GM10847 (cell line): ENCODE results near the gene QSOX2.

Source experiments
- POLR2A ChIP-seq: IDR thresholded peaks from 2 replicates; pipeline ENCODE4 v1.6.1; 2011; ENCODE audit not compliant: insufficient read length; ENCODE audit errors: extremely low read depth

Gene QSOX2

DNA sequence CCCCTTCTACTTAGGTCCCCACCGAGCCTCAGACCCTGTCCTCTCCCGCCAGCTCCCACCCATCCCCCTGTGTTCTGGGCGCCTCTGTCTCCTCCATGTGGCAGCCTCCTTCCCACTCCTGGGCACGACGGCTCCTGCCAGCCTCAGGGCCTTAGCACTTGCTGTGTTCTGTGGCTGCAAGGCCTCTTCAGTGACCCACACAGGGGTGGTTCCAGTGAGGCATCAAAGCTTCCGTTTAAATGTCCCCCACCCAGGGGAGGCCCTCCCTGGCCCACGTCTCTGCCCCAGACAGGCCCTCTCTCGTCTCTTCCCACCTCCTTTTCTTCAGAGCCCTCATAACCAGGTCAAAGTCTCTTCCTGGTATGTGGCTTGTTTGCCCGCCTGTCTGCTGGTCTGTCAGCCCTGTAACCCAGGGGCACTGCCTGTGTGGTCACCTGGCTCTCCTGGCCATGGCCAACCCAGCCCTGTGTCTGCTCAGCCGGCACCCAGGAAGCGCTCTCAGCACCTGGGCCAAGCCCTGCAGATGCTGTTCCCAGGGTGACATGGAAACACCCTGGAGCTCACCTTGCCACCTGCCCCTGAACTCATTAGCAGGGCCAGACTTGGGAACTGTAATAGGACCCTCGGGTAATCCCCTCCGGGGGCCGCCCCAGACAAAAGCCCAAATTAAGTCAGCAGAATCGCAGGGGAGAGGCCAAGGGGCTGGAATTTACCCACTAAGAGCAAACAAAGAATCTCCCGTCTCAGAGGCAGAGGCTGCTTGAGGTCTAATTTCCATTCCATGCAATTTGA is 74.4 kb downstream of the QSOX2 start:
- no peak for TF ChIP-seq POLR2A

DNA sequence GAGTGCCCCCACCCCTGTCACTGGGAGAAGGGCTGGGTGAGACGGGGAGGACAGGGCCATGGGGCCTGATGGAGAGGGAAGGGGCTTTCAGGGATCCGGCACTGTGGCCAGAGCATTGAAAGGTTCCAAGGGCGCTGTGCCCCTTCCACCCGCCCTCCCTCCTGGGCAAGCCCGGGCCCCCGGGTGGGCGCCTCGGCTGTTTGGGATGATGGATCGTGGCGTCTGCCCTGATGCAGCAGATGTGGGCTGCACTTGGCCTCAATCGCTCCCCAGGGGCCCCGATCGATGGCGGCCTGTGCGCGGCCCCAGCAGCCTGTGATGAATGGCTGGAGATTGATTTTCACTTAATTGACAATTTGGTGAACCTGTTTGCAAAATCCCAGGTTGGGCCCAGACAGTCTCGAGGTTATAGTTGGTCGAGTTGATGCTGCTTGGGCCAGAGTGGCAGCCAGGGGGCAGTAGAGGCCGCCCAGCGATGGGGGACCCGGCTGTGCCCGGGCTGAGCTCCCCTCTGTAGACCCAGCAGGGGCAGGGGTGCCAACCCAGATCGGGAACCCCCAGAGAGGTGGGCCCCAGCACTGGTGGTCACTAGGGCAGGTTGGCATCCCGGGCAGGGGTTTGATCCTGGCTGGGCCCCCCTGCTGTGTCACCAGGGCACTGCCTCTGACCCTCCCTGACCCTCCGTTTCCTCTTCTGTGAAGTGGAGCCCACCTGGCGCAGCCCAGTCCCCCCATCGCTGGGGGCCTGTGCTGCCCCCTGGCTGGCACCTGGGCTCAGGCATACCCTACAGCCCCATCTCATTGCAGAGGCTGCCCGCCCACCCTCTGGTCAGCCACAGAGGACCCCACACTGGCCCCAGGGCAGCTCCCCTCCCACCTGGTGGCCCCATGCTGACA is 75.4 kb downstream of the QSOX2 start:
- TF ChIP-seq POLR2A, result no peak

DNA sequence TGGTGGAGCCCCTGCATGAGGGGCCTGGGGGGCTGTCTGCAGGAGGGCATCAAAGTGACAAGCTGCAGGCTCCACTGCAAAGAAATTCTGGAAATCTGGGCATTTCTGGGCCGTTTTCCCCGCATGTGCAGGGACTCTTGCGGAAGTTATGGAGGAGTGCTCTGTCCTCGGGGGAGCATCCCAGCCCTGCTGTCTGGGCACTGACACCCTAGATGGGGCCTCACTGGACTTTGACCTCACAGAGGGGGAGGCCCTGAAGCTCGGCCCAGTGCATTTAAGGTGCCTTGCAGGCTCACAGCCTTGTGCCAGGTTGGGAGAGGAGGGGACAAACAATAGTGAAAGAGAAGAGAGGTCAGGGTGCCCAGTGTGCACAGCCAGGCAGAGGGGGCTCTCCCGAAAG is 76.1 kb downstream of the QSOX2 start:
- TF ChIP-seq POLR2A, result no peak

DNA sequence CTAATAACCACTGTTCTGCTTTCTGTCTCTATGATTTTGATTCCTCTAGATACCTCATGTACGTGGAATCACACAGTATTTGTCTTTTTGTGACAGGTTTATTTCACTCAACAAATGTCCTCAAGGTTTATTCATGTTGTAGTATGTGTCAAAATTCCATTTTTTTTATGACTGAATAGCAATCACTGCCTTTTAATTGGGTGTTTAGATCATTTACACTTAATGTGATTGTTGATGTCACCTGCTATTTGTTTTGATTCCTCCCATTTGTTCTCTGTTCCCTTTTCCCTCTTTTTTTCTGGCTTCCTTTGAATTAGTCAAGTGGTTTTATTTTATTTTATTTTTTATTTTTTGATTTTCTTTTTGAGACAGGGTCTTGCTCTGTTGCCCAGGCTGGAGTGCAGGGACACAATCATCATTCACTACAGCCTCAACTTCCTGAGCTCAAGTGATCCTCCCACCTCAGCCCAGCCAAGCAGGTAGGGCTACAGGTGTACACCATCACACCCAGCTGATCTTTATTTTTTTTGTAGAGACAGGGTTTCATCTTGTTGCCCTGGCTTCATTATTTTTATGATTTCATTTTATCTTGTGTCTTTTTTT is 82.3 kb downstream of the QSOX2 start:
- no peak for TF ChIP-seq POLR2A

DNA sequence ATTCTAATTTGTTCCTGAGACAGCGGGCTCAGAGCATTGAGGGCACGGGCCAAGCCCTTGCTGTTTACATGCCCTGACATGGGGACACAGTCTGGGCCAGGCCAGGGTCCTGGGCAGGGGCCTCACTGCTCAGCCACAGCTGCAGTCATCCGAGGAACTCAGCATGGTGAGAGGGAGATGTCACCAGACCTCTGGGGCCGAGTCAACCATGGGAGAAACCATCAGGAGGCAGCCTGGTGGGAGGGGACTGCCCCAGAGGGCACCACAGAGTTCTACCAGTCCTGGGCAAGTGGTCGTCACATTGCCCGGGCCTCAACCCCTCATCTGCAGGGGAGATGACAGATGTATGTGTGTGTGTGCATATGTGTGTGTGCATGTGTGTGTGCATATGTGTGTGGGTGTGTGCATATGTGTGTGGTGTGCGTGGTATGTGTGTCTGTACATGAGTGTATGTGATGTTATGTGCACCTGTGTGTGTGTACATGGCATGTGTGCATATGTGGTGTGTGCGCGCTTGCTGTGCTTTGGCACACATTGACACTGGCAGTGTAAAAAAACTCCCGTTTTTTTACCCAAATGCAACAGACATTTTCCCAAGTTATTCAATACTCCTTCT is 84.5 kb downstream of the QSOX2 start:
- TF ChIP-seq POLR2A, result no peak

DNA sequence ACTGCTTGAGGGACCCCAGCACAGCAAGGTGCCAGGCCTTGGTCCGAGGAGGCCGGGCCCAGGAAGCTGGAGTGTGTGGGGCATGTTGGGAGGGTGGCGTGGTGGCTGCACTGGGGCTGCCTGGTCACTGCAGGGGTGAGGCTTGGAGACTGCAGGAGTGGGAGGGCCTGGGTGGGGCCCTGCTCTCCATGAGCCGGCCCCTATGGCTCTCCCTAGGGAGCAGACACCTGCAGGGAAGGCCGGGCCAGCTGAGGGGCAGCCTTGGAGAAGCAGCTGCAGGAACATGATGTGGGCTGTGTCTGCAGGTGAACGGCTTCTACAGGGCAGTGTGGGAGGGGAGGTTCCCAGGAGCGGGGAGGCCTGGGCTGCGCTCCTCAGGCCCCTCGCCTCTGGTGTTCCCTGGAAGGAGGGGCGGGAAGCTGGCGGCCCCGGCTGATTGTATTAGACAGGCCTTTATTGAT is 85.2 kb downstream of the QSOX2 start:
- no peak for TF ChIP-seq POLR2A

DNA sequence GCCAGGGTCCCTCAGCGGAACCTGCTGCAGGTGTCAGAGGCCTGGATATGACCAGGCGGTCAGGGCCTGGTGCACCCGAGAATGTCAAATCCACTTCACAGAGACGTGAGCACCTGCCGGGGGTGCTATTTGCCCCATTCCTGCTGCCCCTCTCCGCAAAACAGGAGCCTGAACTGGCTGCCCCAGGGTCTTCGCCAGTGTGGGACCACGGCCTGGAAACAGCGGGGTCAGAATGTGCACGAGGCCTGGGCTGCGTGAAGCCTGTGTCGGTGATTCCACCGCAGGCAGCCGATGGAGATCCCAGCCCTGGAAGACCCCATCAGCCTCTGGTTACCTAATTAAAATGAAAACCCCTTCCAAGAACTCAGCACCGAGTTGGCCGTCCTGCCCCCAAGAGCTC is 85.8 kb downstream of the QSOX2 start:
- no peak for TF ChIP-seq POLR2A

DNA sequence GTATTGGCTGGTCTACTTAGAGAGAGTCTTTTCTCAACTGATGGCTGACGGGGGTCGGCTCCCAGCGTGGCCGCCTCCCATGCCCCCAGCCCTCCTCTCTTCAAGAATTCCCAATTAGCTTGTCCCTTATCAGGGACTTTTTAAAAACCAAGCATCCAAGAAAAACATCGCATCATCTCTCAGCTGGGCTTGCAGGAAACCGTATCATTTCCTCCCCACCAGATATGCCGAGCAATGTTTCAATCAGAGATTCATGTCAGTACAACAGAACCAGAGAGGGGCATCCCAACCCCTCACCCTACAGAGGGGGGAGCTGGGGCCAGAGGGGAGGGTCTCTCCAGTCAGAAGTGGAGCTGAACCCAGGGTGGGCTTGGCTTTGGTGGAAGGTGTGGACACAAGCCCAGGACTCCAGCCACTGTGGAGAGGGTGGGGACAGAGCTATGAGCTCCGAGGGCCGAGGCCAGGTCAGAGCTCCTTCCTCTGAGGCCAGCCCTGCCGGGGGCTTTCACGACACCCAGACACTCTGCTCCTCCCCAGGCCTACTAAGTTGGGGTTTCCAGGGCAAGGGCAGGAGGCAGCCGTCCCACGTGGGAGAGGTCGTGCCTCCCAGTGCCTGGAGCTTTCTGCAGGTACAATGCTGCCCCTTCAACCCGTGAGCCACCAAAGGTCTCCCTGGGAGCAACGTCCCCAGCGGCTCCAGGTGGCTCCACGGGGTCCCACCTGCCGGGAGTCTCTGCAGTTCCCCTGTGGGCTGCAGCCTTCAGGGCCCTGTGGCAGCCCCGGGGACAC is 87.9 kb downstream of the QSOX2 start:
- TF ChIP-seq POLR2A, result no peak
